Measurements from ENCODE around the gene SMIM32. TPM values are rescaled to one million over a fixed set of nuclear protein-coding genes. Genes with fewer than 3 reads are reported as not detected.

Gene SMIM32
- not detected for total RNA-seq

- no peak for ATAC-seq
- H3K9me3 ChIP-seq, result no peaks in the 10 kb centered on the region
- H3K4me3 ChIP-seq, result peak within 1 kb of the TSS; percentile 10 to 54
- TF ChIP-seq CTCF (IDR thresholded peaks at IDR 0.05) (no peak), EP300 (IDR thresholded peaks at IDR 0.05) (no peak), POLR2AphosphoS5 (IDR thresholded peaks at IDR 0.05) (no peak), POLR2A (IDR thresholded peaks at IDR 0.05) (no peak)
- WGBS, 2 donors (ENCODE audit: low coverage in 1 of 2), result 0% methylated on average over 1 of the region's 81 CpGs; no CpG with 5 or more reads in 1 of the 2 donors
- peaks cover 36% of the 10 kb centered on the region for H3K27me3 ChIP-seq
- H3K36me3 ChIP-seq, result peaks cover 0 to 16% of the 10 kb centered on the region in 2 donors
- H3K27ac ChIP-seq, result no peak within 1 kb of the TSS
- peaks cover 0 to 43% (median 17%) of the 10 kb centered on the region in 3 donors for H3K4me1 ChIP-seq
Observed at GRCh38 chr5:136192526-136193321, at the start of gene SMIM32. Gene SMIM32 (minus strand): TSS chr5:136193162. CDS start chr5:136192524, 638 bp downstream.

- H3K36me3 ChIP-seq, result no peaks in the 10 kb centered on the region
Observed at GRCh38 chr5:136242611-136243010, 49.6 kb upstream of the SMIM32 start.

GRCh38 chr5:136242136-136242535 lies 49.2 kb upstream of the SMIM32 start:
- TF ChIP-seq POLR2AphosphoS5 (IDR thresholded peaks at IDR 0.05), result no peak
- TF ChIP-seq POLR2A (IDR thresholded peaks at IDR 0.05), result no peak
- no peak for TF ChIP-seq CTCF (IDR thresholded peaks at IDR 0.05)
- no peak for TF ChIP-seq EP300 (IDR thresholded peaks at IDR 0.05)
- H3K27me3 ChIP-seq, result peaks cover 5% of the 10 kb centered on the region
- ATAC-seq, result no peak
- no peaks in the 10 kb centered on the region for H3K36me3 ChIP-seq
- 80 to 83% methylated on average over 1 of the region's 1 CpG for WGBS, 2 donors (ENCODE audit: low coverage in 1 of 2)
- no peaks in the 10 kb centered on the region for H3K9me3 ChIP-seq
- no peak overlapping the region for H3K4me3 ChIP-seq
- H3K27ac ChIP-seq, result no peak overlapping the region
- H3K4me1 ChIP-seq, result no peaks in the 10 kb centered on the region

More at GRCh38 chr5:136242611-136243010, 49.6 kb upstream of the SMIM32 start:
- H3K4me3 ChIP-seq, result no peak overlapping the region
- TF ChIP-seq POLR2A (IDR thresholded peaks at IDR 0.05), result no peak
- TF ChIP-seq POLR2AphosphoS5 (IDR thresholded peaks at IDR 0.05), result no peak
- no peak for TF ChIP-seq CTCF (IDR thresholded peaks at IDR 0.05)
- TF ChIP-seq EP300 (IDR thresholded peaks at IDR 0.05), result no peak
- no peak overlapping the region for H3K27ac ChIP-seq
- no peaks in the 10 kb centered on the region for H3K4me1 ChIP-seq
- ATAC-seq, result no peak
- H3K27me3 ChIP-seq, result peaks cover 5% of the 10 kb centered on the region
- WGBS, 2 donors (ENCODE audit: low coverage in 1 of 2), result 68 to 85% methylated on average over 2 of the region's 2 CpGs
- H3K9me3 ChIP-seq, result no peaks in the 10 kb centered on the region

GRCh38 chr5:136240894-136241293 lies 47.9 kb upstream of the SMIM32 start:
- no peaks in the 10 kb centered on the region for H3K36me3 ChIP-seq
- H3K4me1 ChIP-seq, result no peaks in the 10 kb centered on the region
- H3K27ac ChIP-seq, result no peak overlapping the region
- no peak for ATAC-seq
- TF ChIP-seq EP300 (IDR thresholded peaks at IDR 0.05), result no peak
- no peak for TF ChIP-seq CTCF (IDR thresholded peaks at IDR 0.05)
- no peak for TF ChIP-seq POLR2A (IDR thresholded peaks at IDR 0.05)
- TF ChIP-seq POLR2AphosphoS5 (IDR thresholded peaks at IDR 0.05), result no peak
- H3K4me3 ChIP-seq, result no peak overlapping the region
- WGBS, 2 donors (ENCODE audit: low coverage in 1 of 2), result 86 to 100% methylated on average over 1 of the region's 4 CpGs
- H3K9me3 ChIP-seq, result no peaks in the 10 kb centered on the region
- peaks cover under 1% of the 10 kb centered on the region for H3K27me3 ChIP-seq
